CD4-positive, alpha-beta T cell (primary cell): ENCODE measurements around the gene PARD3B. TPM values are rescaled to one million over a fixed set of nuclear protein-coding genes. Genes with fewer than 3 reads are reported as not detected.

ENCODE experiments used
- ATAC-seq: fragments of 200-7000 bp; cut with Tn5 transposase; one replicate; pipeline ENCODE4 v1.10.0; 2022; ENCODE audit warnings: mild to moderate bottlenecking; ENCODE audit not compliant: poor library complexity
- CTCF ChIA-PET: fragments of 350-600 bp; sonication (Branson Sonifier 250); formaldehyde crosslinking; loops from one replicate; lab custom pipeline; 2021; ENCODE audit warnings: antibody characterized with exemption, inconsistent platforms; lab: Charles Lee
- POLR2A ChIA-PET: fragments of 350-600 bp; sonication (Branson Sonifier 250); formaldehyde crosslinking; loops from one replicate; lab custom pipeline; 2021; ENCODE audit warnings: antibody characterized with exemption, inconsistent platforms; lab: Charles Lee
- DNase-seq, 14 experiments: peaks; one replicate each; pipeline ENCODE4 v3.0.0-alpha.2; 2013 to 2020; ENCODE audit warnings: mixed read lengths in 2 of 14
- H3K27ac ChIP-seq, 2 donors: one replicate each; pipeline versions ENCODE4 v1.5.1 to v1.7.0; 2013; ENCODE audit warnings: low read length in 2 of 2, low read depth in 1 of 2, mild to moderate bottlenecking in 1 of 2
- H3K27me3 ChIP-seq, 2 experiments: 1 replicate in 1 of 2; 2 replicates in 1 of 2; pipeline versions ENCODE4 v1.6.1 to v1.7.0; 2013; ENCODE audit warnings: low read length in 2 of 2, control low read depth in 1 of 2, mild to moderate bottlenecking in 1 of 2, moderate library complexity in 1 of 2; ENCODE audit not compliant: insufficient read depth in 2 of 2, control insufficient read depth in 1 of 2
- H3K36me3 ChIP-seq: one replicate; pipeline ENCODE4 v1.6.1; 2013; ENCODE audit warnings: low read length, control low read depth; ENCODE audit not compliant: insufficient read depth
- H3K4me1 ChIP-seq: one replicate; pipeline ENCODE4 v1.6.1; 2013; ENCODE audit warnings: low read length, control low read depth; ENCODE audit not compliant: insufficient read depth
- H3K4me3 ChIP-seq: one replicate; pipeline ENCODE4 v1.5.1; 2013; ENCODE audit warnings: mild to moderate bottlenecking, low read length, moderate library complexity
- H3K9me3 ChIP-seq, 2 experiments: 1 replicate in 1 of 2; 2 replicates in 1 of 2; pipeline versions ENCODE4 v1.6.1 to v1.7.0; 2013; ENCODE audit warnings: low read length in 2 of 2, mild to moderate bottlenecking in 2 of 2, control low read depth in 1 of 2, moderate library complexity in 1 of 2; ENCODE audit not compliant: control insufficient read depth in 1 of 2, insufficient read depth in 1 of 2
- H3K27ac Mint-ChIP-seq: one replicate; pipeline ENCODE4 v1.8.0; 2020; ENCODE audit warnings: mixed read lengths
- H3K27me3 Mint-ChIP-seq: one replicate; pipeline ENCODE4 v1.8.0; 2021; ENCODE audit warnings: mixed read lengths
- H3K36me3 Mint-ChIP-seq: one replicate; pipeline ENCODE4 v1.8.0; 2021; ENCODE audit warnings: low read depth, mixed read lengths
- H3K4me1 Mint-ChIP-seq: one replicate; pipeline ENCODE4 v1.8.0; 2021; ENCODE audit warnings: low read depth, mixed read lengths
- H3K4me3 Mint-ChIP-seq: one replicate; pipeline ENCODE4 v1.8.0; 2020; ENCODE audit warnings: mild to moderate bottlenecking, mixed read lengths
- H3K9me3 Mint-ChIP-seq: one replicate; pipeline ENCODE4 v1.8.0; 2020; ENCODE audit warnings: mixed read lengths
- intact Hi-C, 2 experiments: fragments of 100-400 bp; cut with DNase I in 1 of 2; cut with micrococcal nuclease in 1 of 2; formaldehyde crosslinking; loops; one replicate each; pipeline versions ENCODE4 v1.15.1 to v1.9.0; 2023 to 2025; cut with DNase I, micrococcal nuclease
- total RNA-seq, 174 experiments: library from RNA in 2 of 174; stranded (reverse) in 2 of 174; gene quantifications; one replicate each; pipeline ENCODE4 v1.2.3 and lab custom pipeline; 2021 to 2026
- TF ChIP-seq, protein P1 (sequence below): fragments of 200-600 bp; IDR thresholded peaks from one replicate; pipeline ENCODE4 v1.8.0; 2022; ENCODE audit warnings: antibody characterized with exemption, mild to moderate bottlenecking

PARD3B gene
- total RNA-seq, 2 experiments from 2014 or later = 0.87 to 1.9 TPM

GRCh38 chr2:205662206-205662965, 1117.1 kb downstream of the PARD3B start:
- no peak for ATAC-seq
- POLR2A ChIA-PET = interaction anchor here (0.5 to 0.7 kb wide), 2 partner anchors 13 to 49 kb away, joined by 3 read pairs; no protein-coding TSS in a partner anchor
- Histone ChIP-seq H3K36me3 (no peaks in the 10 kb centered on the region), H3K27ac (no peak overlapping the region), H3K4me1 (peaks cover 11% of the 10 kb centered on the region), H3K27me3 (no peaks in the 10 kb centered on the region), H3K4me3 (no peak overlapping the region), H3K9me3 (no peaks in the 10 kb centered on the region)
- CTCF ChIA-PET = no interaction called here
- peaks cover 20% of the 10 kb centered on the region for H3K4me1 Mint-ChIP-seq
- H3K4me3 Mint-ChIP-seq = no peak overlapping the region
- no peaks in the 10 kb centered on the region for H3K9me3 Mint-ChIP-seq
- TF ChIP-seq, protein P1, sequence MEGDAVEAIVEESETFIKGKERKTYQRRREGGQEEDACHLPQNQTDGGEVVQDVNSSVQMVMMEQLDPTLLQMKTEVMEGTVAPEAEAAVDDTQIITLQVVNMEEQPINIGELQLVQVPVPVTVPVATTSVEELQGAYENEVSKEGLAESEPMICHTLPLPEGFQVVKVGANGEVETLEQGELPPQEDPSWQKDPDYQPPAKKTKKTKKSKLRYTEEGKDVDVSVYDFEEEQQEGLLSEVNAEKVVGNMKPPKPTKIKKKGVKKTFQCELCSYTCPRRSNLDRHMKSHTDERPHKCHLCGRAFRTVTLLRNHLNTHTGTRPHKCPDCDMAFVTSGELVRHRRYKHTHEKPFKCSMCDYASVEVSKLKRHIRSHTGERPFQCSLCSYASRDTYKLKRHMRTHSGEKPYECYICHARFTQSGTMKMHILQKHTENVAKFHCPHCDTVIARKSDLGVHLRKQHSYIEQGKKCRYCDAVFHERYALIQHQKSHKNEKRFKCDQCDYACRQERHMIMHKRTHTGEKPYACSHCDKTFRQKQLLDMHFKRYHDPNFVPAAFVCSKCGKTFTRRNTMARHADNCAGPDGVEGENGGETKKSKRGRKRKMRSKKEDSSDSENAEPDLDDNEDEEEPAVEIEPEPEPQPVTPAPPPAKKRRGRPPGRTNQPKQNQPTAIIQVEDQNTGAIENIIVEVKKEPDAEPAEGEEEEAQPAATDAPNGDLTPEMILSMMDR = no peak
- no peaks in the 10 kb centered on the region for H3K27me3 Mint-ChIP-seq
- no peak overlapping the region for H3K27ac Mint-ChIP-seq
- H3K36me3 Mint-ChIP-seq = no peaks in the 10 kb centered on the region
- intact Hi-C loops = no loop called here
- no peak for DNase-seq

DNA sequence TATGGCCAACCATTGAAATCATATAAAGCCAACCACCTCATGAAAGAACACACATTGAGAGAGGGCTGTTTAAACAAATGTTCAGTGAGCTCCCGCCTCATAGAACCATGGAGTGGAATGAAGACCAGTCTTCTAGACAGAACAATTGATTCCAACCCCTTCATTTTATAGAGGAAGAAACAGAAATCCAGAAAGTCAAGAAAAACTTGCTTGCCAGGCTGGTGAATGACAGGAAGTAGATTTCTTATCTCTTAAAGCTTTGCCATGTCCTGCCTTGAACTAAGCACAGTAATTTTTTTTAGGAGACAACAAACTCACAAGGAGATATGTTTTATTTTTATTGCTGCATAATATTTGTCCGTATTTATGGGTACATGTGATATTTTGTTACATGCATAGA, 1120.5 kb downstream of the PARD3B start:
- DNase-seq (no peak), ATAC-seq (no peak)
- TF ChIP-seq, protein P1 = no peak
- peaks cover 10% of the 10 kb centered on the region for H3K4me1 Mint-ChIP-seq
- POLR2A ChIA-PET = no interaction called here
- no peak overlapping the region for H3K27ac Mint-ChIP-seq
- intact Hi-C loops = no loop called here
- Histone ChIP-seq H3K27ac (no peak overlapping the region), H3K36me3 (no peaks in the 10 kb centered on the region), H3K27me3 (no peaks in the 10 kb centered on the region), H3K4me3 (no peak overlapping the region), H3K4me1 (peaks cover 5% of the 10 kb centered on the region), H3K9me3 (no peaks in the 10 kb centered on the region)
- H3K9me3 Mint-ChIP-seq = no peaks in the 10 kb centered on the region
- CTCF ChIA-PET = no interaction called here
- H3K27me3 Mint-ChIP-seq = peaks cover 4% of the 10 kb centered on the region
- no peaks in the 10 kb centered on the region for H3K36me3 Mint-ChIP-seq
- H3K4me3 Mint-ChIP-seq = no peak overlapping the region
